Panc1 (cell line): ENCODE data around the gene EYS.

Experiments used
- TF ChIP-seq, protein P1 (sequence below): fragments of 450-650 bp; IDR thresholded peaks from 2 replicates; pipeline ENCODE4 v1.5.1; 2017; ENCODE audit warnings: mild to moderate bottlenecking
- TF ChIP-seq, protein P2 (sequence below), 2 experiments: IDR thresholded peaks; 2 replicates each; pipeline ENCODE4 v1.6.1; 2011 to 2012; ENCODE audit warnings: low read depth in 2 of 2, control low read depth in 1 of 2, low read length in 1 of 2, mild to moderate bottlenecking in 1 of 2, moderate library complexity in 1 of 2; ENCODE audit not compliant: insufficient read depth in 1 of 2

DNA sequence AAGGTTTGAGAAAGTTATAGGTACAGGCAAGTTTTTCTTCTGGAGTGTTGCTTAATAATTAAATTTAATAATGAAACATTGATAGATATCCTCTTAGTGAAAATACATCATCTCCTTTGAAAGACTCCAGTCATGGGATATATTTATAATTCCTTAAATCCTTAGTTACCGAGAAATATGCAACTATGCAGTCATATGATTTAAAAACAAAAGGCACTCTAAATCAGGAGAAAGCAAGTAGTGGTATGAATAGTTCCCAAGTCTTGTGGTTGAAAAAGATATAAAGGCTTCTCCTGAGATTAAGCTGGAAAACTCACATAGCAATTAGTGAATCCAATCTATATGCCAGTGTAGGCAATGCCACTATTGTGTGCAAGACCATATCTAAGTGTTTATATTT, 475.4 kb downstream of the EYS start:
- TF ChIP-seq, protein P1, sequence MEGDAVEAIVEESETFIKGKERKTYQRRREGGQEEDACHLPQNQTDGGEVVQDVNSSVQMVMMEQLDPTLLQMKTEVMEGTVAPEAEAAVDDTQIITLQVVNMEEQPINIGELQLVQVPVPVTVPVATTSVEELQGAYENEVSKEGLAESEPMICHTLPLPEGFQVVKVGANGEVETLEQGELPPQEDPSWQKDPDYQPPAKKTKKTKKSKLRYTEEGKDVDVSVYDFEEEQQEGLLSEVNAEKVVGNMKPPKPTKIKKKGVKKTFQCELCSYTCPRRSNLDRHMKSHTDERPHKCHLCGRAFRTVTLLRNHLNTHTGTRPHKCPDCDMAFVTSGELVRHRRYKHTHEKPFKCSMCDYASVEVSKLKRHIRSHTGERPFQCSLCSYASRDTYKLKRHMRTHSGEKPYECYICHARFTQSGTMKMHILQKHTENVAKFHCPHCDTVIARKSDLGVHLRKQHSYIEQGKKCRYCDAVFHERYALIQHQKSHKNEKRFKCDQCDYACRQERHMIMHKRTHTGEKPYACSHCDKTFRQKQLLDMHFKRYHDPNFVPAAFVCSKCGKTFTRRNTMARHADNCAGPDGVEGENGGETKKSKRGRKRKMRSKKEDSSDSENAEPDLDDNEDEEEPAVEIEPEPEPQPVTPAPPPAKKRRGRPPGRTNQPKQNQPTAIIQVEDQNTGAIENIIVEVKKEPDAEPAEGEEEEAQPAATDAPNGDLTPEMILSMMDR, result no peak
- TF ChIP-seq, protein P2, sequence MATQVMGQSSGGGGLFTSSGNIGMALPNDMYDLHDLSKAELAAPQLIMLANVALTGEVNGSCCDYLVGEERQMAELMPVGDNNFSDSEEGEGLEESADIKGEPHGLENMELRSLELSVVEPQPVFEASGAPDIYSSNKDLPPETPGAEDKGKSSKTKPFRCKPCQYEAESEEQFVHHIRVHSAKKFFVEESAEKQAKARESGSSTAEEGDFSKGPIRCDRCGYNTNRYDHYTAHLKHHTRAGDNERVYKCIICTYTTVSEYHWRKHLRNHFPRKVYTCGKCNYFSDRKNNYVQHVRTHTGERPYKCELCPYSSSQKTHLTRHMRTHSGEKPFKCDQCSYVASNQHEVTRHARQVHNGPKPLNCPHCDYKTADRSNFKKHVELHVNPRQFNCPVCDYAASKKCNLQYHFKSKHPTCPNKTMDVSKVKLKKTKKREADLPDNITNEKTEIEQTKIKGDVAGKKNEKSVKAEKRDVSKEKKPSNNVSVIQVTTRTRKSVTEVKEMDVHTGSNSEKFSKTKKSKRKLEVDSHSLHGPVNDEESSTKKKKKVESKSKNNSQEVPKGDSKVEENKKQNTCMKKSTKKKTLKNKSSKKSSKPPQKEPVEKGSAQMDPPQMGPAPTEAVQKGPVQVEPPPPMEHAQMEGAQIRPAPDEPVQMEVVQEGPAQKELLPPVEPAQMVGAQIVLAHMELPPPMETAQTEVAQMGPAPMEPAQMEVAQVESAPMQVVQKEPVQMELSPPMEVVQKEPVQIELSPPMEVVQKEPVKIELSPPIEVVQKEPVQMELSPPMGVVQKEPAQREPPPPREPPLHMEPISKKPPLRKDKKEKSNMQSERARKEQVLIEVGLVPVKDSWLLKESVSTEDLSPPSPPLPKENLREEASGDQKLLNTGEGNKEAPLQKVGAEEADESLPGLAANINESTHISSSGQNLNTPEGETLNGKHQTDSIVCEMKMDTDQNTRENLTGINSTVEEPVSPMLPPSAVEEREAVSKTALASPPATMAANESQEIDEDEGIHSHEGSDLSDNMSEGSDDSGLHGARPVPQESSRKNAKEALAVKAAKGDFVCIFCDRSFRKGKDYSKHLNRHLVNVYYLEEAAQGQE (IDR thresholded peaks at IDR 0.05; ENCODE audit: insufficient read depth in 1 of 2, low read depth in 2 of 2, low read length in 1 of 2), result no peak
